A549 (cell line): ENCODE measurements around the gene HSDL2. TPM values are rescaled to one million over a fixed set of nuclear protein-coding genes. Genes with fewer than 3 reads are reported as not detected.

Source experiments
- ATAC-seq, 2 experiments: fragments of 200-7000 bp in 1 of 2; fragments of >200 bp in 1 of 2; cut with Nextera tagmentation in 1 of 2; cut with Tn5 transposase in 1 of 2; 3 replicates each; pipeline versions ENCODE4 v1.8.0 to v1.9.1; 2018 to 2020; ENCODE audit warnings: mild to moderate bottlenecking in 1 of 2, moderate library complexity in 1 of 2
- CTCF ChIA-PET: fragments of 300-600 bp; sonication (Branson Sonifier 250); formaldehyde crosslinking; extraction: SDS; loops from one replicate; lab custom pipeline; 2021; ENCODE audit warnings: antibody characterized with exemption, inconsistent platforms; lab: Yijun Ruan, JAX
- POLR2A ChIA-PET: fragments of 350-600 bp; formaldehyde crosslinking; extraction: SDS; loops from one replicate; lab custom pipeline; 2021; ENCODE audit warnings: antibody characterized with exemption, inconsistent platforms; lab: Yijun Ruan, JAX
- DNase-seq, 2 experiments: peaks; one replicate each; pipeline versions ENCODE4 v3.0.0 to v3.0.0-alpha.2; 2011 to 2016; ENCODE audit warnings: low read depth in 1 of 2, low spot score in 1 of 2
- FAIRE-seq: peaks from 2 replicates; lab custom pipeline; 2011; peaks lifted over from hg19 to GRCh38; lab: Jason Lieb, UNC
- H3K27ac ChIP-seq, 2 experiments: fragments of >200 bp; sonication (Bioruptor Twin); formaldehyde crosslinking; 3 replicates each; pipeline ENCODE4 v1.5.1; 2016 to 2017
- H3K4me1 ChIP-seq: fragments of >200 bp; sonication (Bioruptor Twin); formaldehyde crosslinking; 3 replicates; pipeline ENCODE4 v1.6.1; 2016
- H3K4me2 ChIP-seq: fragments of >200 bp; sonication (Bioruptor Twin); formaldehyde crosslinking; 3 replicates; pipeline ENCODE4 v1.6.1; 2016
- H3K4me3 ChIP-seq: fragments of >200 bp; sonication (Bioruptor Twin); formaldehyde crosslinking; 3 replicates; pipeline ENCODE4 v1.5.1; 2016
- H3K9me3 ChIP-seq: fragments of >200 bp; sonication (Bioruptor Twin); formaldehyde crosslinking; 3 replicates; pipeline ENCODE4 v1.6.1; 2016
- BHLHE40 ChIP-seq: IDR thresholded peaks from 2 replicates; pipeline ENCODE4 v1.6.1; 2012; ENCODE audit warnings: low read depth, low read length, inconsistent platforms
- CEBPB ChIP-seq, 2 experiments: fragments of >200 bp in 1 of 2; sonication (Bioruptor Twin) in 1 of 2; formaldehyde crosslinking in 1 of 2; IDR thresholded peaks; 2 replicates each; pipeline ENCODE4 v1.6.1; 2012 to 2016
- CHD2 ChIP-seq: fragments of 150-350 bp; IDR thresholded peaks from 2 replicates; pipeline ENCODE4 v1.6.1; 2014; ENCODE audit warnings: low read length; ENCODE audit not compliant: partially characterized antibody
- EP300 ChIP-seq, 2 experiments: fragments of >200 bp; sonication (Bioruptor Twin); formaldehyde crosslinking; IDR thresholded peaks; 2 replicates in 1 of 2; 3 replicates in 1 of 2; pipeline ENCODE4 v1.6.1; 2016 to 2017
- GATA3 ChIP-seq: IDR thresholded peaks from 2 replicates; pipeline ENCODE4 v1.6.1; 2012; ENCODE audit warnings: borderline replicate concordance
- HOXB5 ChIP-seq: fragments of 250-450 bp; sonication (Bioruptor Pico); IDR thresholded peaks from 2 replicates; pipeline ENCODE4 v1.5.0; 2020; ENCODE audit warnings: mild to moderate bottlenecking, moderate library complexity
- KDM5A ChIP-seq: fragments of 200-600 bp; sonication (generic); IDR thresholded peaks from 2 replicates; pipeline ENCODE4 v1.6.1; 2016; ENCODE audit warnings: antibody characterized with exemption, mild to moderate bottlenecking
- NPAS2 ChIP-seq: fragments of 250-450 bp; sonication (Bioruptor Pico); IDR thresholded peaks from 2 replicates; pipeline ENCODE4 v1.8.0; 2022; ENCODE audit warnings: mild to moderate bottlenecking, moderate library complexity, borderline replicate concordance
- RCOR1 ChIP-seq: fragments of 150-350 bp; IDR thresholded peaks from 2 replicates; pipeline ENCODE4 v1.6.1; 2014; ENCODE audit warnings: antibody characterized with exemption, low read length, low read depth
- RFX5 ChIP-seq: fragments of 450-650 bp; IDR thresholded peaks from 2 replicates; pipeline ENCODE4 v1.7.1; 2014; ENCODE audit warnings: antibody characterized with exemption, mild to moderate bottlenecking, moderate library complexity
- TFCP2L1 ChIP-seq: fragments of 250-450 bp; sonication (Bioruptor Pico); IDR thresholded peaks from 2 replicates; pipeline ENCODE4 v1.5.0; 2021; ENCODE audit warnings: mild to moderate bottlenecking
- TP53 ChIP-seq: fragments of 250-450 bp; sonication (Bioruptor Pico); IDR thresholded peaks from 2 replicates; pipeline ENCODE4 v1.5.0; 2021; ENCODE audit warnings: mild to moderate bottlenecking, moderate library complexity
- ZSCAN20 ChIP-seq: fragments of 250-450 bp; sonication (Bioruptor Pico); IDR thresholded peaks from 2 replicates; pipeline ENCODE4 v1.8.0; 2022; ENCODE audit warnings: mild to moderate bottlenecking, moderate library complexity
- WGBS: methylation state at CpG from one replicate; pipeline ENCODE4 v1.1.6; 2017; ENCODE audit errors: missing lambda C conversion rate; 5-methylcytosine and 5-hydroxymethylcytosine counted together
- polyA plus RNA-seq, 4 experiments: library from polyadenylated mRNA; depleted of rRNA in 3 of 4; stranded (reverse); fragments of >200 nt; fragmentation: RNase III in 1 of 4; extraction: RNeasy Plus Mini Kit Qiagen cat#74134 plus additional on column Dnase treatment in 1 of 4; gene quantifications; 2 replicates in 3 of 4; 3 replicates in 1 of 4; pipeline ENCODE4 v1.2.3, GENCODE V29; 2011 to 2017
- TF ChIP-seq, protein P1 (sequence below): fragments of 200-600 bp; sonication (generic); IDR thresholded peaks from 2 replicates; pipeline ENCODE4 v1.6.1; 2016; ENCODE audit warnings: antibody characterized with exemption, mild to moderate bottlenecking, moderate library complexity
- TF ChIP-seq, protein P2 (sequence below): IDR thresholded peaks from 2 replicates; pipeline ENCODE4 v1.6.1; 2012
- TF ChIP-seq, protein P3 (sequence below): fragments of 250-450 bp; sonication (Bioruptor Pico); IDR thresholded peaks from 2 replicates; pipeline ENCODE4 v1.5.0; 2020; ENCODE audit warnings: low read depth, mild to moderate bottlenecking, moderate library complexity
- TF ChIP-seq, protein P4 (sequence below): fragments of 150-350 bp; IDR thresholded peaks from 2 replicates; pipeline ENCODE4 v1.6.1; 2014; ENCODE audit warnings: low read depth, mild to moderate bottlenecking, low read length
- TF ChIP-seq, protein P5 (sequence below): fragments of >200 bp; sonication (Bioruptor Twin); formaldehyde crosslinking; IDR thresholded peaks from 3 replicates; pipeline ENCODE4 v1.6.1; 2016
- TF ChIP-seq, protein P6 (sequence below): fragments of 250-450 bp; sonication (Bioruptor Pico); IDR thresholded peaks from 2 replicates; pipeline ENCODE4 v1.5.0; 2021; ENCODE audit warnings: mild to moderate bottlenecking, moderate library complexity, borderline replicate concordance

Gene HSDL2
- polyA plus RNA-seq, 2 of the 4 experiments (the other 2 are of a cell fraction), result 47.4 to 47.7 TPM

DNA sequence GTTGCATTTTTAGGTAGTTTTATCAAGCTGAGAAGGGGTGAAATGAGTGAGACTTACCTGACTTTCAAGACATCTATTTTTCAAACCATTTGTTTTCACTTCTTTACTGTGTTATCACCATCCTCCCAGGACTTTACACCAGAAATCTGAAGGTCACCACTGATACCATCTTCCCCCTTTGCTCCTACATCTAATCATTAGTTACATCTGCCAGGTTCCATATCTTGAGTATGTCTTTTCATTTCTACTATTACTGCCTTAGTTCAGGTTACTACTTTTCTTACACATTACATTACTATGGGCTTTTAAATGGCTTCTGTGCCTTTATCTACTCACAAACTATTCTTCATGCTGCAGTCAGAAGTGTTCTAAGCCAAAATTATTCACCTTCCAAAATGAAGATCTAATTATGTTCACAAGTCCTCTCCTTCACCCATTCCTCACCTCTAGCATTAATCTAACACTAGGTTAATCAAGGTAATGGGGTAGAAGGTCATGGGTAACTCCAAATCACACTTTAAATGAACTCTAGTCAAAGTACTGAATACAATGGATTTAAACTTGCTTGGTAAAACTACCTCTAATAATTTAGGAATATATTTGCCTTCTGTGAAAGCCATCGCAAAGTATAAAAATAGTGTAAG is 2.1 kb upstream of the HSDL2 start:
- FAIRE-seq (no peak), DNase-seq (no peak), ATAC-seq (no peak)
- peak overlapping the region; percentile 83 for H3K4me2 ChIP-seq
- TF ChIP-seq ZSCAN20 (CRISPR knock-in tag) (no peak), HOXB5 (CRISPR knock-in tag) (no peak), TFCP2L1 (CRISPR knock-in tag) (no peak), CEBPB (IDR thresholded peaks at IDR 0.05) (no peak), GATA3 (no peak), RCOR1 (no peak), RFX5 (no peak), TP53 (CRISPR knock-in tag) (no peak), EP300 (IDR thresholded peaks at IDR 0.05) (no peak), KDM5A (no peak), BHLHE40 (no peak), CHD2 (no peak), NPAS2 (CRISPR knock-in tag) (no peak)
- TF ChIP-seq, protein P1, sequence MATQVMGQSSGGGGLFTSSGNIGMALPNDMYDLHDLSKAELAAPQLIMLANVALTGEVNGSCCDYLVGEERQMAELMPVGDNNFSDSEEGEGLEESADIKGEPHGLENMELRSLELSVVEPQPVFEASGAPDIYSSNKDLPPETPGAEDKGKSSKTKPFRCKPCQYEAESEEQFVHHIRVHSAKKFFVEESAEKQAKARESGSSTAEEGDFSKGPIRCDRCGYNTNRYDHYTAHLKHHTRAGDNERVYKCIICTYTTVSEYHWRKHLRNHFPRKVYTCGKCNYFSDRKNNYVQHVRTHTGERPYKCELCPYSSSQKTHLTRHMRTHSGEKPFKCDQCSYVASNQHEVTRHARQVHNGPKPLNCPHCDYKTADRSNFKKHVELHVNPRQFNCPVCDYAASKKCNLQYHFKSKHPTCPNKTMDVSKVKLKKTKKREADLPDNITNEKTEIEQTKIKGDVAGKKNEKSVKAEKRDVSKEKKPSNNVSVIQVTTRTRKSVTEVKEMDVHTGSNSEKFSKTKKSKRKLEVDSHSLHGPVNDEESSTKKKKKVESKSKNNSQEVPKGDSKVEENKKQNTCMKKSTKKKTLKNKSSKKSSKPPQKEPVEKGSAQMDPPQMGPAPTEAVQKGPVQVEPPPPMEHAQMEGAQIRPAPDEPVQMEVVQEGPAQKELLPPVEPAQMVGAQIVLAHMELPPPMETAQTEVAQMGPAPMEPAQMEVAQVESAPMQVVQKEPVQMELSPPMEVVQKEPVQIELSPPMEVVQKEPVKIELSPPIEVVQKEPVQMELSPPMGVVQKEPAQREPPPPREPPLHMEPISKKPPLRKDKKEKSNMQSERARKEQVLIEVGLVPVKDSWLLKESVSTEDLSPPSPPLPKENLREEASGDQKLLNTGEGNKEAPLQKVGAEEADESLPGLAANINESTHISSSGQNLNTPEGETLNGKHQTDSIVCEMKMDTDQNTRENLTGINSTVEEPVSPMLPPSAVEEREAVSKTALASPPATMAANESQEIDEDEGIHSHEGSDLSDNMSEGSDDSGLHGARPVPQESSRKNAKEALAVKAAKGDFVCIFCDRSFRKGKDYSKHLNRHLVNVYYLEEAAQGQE, result no peak
- TF ChIP-seq, protein P2, sequence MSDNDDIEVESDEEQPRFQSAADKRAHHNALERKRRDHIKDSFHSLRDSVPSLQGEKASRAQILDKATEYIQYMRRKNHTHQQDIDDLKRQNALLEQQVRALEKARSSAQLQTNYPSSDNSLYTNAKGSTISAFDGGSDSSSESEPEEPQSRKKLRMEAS, result no peak
- TF ChIP-seq, protein P3, sequence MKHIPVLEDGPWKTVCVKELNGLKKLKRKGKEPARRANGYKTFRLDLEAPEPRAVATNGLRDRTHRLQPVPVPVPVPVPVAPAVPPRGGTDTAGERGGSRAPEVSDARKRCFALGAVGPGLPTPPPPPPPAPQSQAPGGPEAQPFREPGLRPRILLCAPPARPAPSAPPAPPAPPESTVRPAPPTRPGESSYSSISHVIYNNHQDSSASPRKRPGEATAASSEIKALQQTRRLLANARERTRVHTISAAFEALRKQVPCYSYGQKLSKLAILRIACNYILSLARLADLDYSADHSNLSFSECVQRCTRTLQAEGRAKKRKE (CRISPR knock-in tag), result no peak
- TF ChIP-seq, protein P4, sequence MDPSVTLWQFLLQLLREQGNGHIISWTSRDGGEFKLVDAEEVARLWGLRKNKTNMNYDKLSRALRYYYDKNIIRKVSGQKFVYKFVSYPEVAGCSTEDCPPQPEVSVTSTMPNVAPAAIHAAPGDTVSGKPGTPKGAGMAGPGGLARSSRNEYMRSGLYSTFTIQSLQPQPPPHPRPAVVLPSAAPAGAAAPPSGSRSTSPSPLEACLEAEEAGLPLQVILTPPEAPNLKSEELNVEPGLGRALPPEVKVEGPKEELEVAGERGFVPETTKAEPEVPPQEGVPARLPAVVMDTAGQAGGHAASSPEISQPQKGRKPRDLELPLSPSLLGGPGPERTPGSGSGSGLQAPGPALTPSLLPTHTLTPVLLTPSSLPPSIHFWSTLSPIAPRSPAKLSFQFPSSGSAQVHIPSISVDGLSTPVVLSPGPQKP, result no peak
- TF ChIP-seq, protein P5, sequence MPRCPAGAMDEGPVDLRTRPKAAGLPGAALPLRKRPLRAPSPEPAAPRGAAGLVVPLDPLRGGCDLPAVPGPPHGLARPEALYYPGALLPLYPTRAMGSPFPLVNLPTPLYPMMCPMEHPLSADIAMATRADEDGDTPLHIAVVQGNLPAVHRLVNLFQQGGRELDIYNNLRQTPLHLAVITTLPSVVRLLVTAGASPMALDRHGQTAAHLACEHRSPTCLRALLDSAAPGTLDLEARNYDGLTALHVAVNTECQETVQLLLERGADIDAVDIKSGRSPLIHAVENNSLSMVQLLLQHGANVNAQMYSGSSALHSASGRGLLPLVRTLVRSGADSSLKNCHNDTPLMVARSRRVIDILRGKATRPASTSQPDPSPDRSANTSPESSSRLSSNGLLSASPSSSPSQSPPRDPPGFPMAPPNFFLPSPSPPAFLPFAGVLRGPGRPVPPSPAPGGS, result no peak
- TF ChIP-seq, protein P6, sequence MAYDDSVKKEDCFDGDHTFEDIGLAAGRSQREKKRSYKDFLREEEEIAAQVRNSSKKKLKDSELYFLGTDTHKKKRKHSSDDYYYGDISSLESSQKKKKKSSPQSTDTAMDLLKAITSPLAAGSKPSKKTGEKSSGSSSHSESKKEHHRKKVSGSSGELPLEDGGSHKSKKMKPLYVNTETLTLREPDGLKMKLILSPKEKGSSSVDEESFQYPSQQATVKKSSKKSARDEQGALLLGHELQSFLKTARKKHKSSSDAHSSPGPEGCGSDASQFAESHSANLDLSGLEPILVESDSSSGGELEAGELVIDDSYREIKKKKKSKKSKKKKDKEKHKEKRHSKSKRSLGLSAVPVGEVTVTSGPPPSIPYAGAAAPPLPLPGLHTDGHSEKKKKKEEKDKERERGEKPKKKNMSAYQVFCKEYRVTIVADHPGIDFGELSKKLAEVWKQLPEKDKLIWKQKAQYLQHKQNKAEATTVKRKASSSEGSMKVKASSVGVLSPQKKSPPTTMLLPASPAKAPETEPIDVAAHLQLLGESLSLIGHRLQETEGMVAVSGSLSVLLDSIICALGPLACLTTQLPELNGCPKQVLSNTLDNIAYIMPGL (CRISPR knock-in tag), result no peak
- H3K4me1 ChIP-seq, result peaks cover 27% of the 10 kb centered on the region; the same call in 2 of the 3 replicates
- H3K4me3 ChIP-seq, result peak overlapping the region; percentile 70
- CTCF ChIA-PET, result interaction anchor here (0.9 to 2.2 kb wide), 5 partner anchors 11 to 59 kb away, joined by 3 to 14 read pairs (median 3); no protein-coding TSS in a partner anchor
- POLR2A ChIA-PET, result interaction anchor here (1.2 kb wide), 1 partner anchor 36 kb away, joined by 3 read pairs; no protein-coding TSS in a partner anchor
- H3K9me3 ChIP-seq, result no peaks in the 10 kb centered on the region
- H3K27ac ChIP-seq, result peak overlapping the region in 1 of 2 experiments; percentile 90; a peak in 2 of 6 replicates
- WGBS, result 91% methylated on average over 1 of the region's 1 CpG
